GM12875 (cell line): ENCODE measurements around the gene ERICH6B.

Source experiments
- H3K4me3 ChIP-seq: one replicate; pipeline ENCODE4 v1.5.1; 2011; ENCODE audit warnings: low read depth, low read length, control low read depth
- CTCF ChIP-seq: IDR thresholded peaks from 2 replicates; pipeline ENCODE4 v1.5.1; 2011; ENCODE audit warnings: low read depth, mild to moderate bottlenecking, control low read depth, inconsistent platforms, low read length, moderate library complexity, borderline replicate concordance; ENCODE audit not compliant: insufficient read depth

Gene ERICH6B

GRCh38 chr13:45607931-45608330 lies 7.6 kb downstream of the ERICH6B start:
- H3K4me3 ChIP-seq = no peak overlapping the region
- no peak for TF ChIP-seq CTCF

GRCh38 chr13:45604892-45605291 lies 10.6 kb downstream of the ERICH6B start:
- H3K4me3 ChIP-seq = no peak overlapping the region
- TF ChIP-seq CTCF = no peak

GRCh38 chr13:45603338-45603737 lies 12.2 kb downstream of the ERICH6B start:
- no peak for TF ChIP-seq CTCF
- no peak overlapping the region for H3K4me3 ChIP-seq

- TF ChIP-seq CTCF = no peak
- H3K4me3 ChIP-seq = no peak overlapping the region
Measured at GRCh38 chr13:45602183-45603170, 13.1 kb downstream of the ERICH6B start.

- no peak for TF ChIP-seq CTCF
- H3K4me3 ChIP-seq = no peak overlapping the region
Measured at GRCh38 chr13:45601680-45602079, 13.9 kb downstream of the ERICH6B start.

GRCh38 chr13:45598597-45598996 lies 16.9 kb downstream of the ERICH6B start:
- no peak for TF ChIP-seq CTCF
- no peak overlapping the region for H3K4me3 ChIP-seq

- no peak for TF ChIP-seq CTCF
- no peak overlapping the region for H3K4me3 ChIP-seq
Measured at GRCh38 chr13:45596800-45597475, 18.6 kb downstream of the ERICH6B start.
